ENCODE measurements around the gene KCNJ14.

The KCNJ14 gene

GRCh38 chr19:48461651-48461981, 6.2 kb downstream of the KCNJ14 start:
- no peak for TF ChIP-seq CTCF (IDR thresholded peaks at IDR 0.05; ENCODE audit: low read length, missing control alignments)
- DNase-seq (ENCODE audit: low read depth): no peak
- no peak overlapping the region for H3K4me3 ChIP-seq (replicated peaks; ENCODE audit: low read depth, low read length)

GRCh38 chr19:48461982-48462655, 6.7 kb downstream of the KCNJ14 start:
- TF ChIP-seq CTCF (IDR thresholded peaks at IDR 0.05; ENCODE audit: low read length, missing control alignments): no peak
- no peak for DNase-seq (ENCODE audit: low read depth)
- H3K4me3 ChIP-seq (replicated peaks; ENCODE audit: low read depth, low read length): no peak overlapping the region

GRCh38 chr19:48465215-48465614, 9.8 kb downstream of the KCNJ14 start:
- DNase-seq (ENCODE audit: low read depth): no peak
- no peak for TF ChIP-seq CTCF (IDR thresholded peaks at IDR 0.05; ENCODE audit: low read length, missing control alignments)
- no peak overlapping the region for H3K4me3 ChIP-seq (replicated peaks; ENCODE audit: low read depth, low read length)

GRCh38 chr19:48466561-48467325, 11.4 kb downstream of the KCNJ14 start:
- no peak for TF ChIP-seq CTCF (IDR thresholded peaks at IDR 0.05; ENCODE audit: low read length, missing control alignments)
- no peak overlapping the region for H3K4me3 ChIP-seq (replicated peaks; ENCODE audit: low read depth, low read length)
- peak; percentile 53 for DNase-seq (ENCODE audit: low read depth)

- DNase-seq (ENCODE audit: low read depth): peak; percentile 100
- peak overlapping the region; percentile 92 for H3K4me3 ChIP-seq (replicated peaks; ENCODE audit: low read depth, low read length)
- TF ChIP-seq CTCF (IDR thresholded peaks at IDR 0.05; ENCODE audit: low read length, missing control alignments): no peak
Observed at GRCh38 chr19:48468772-48469288, 13.5 kb downstream of the KCNJ14 start.

DNA sequence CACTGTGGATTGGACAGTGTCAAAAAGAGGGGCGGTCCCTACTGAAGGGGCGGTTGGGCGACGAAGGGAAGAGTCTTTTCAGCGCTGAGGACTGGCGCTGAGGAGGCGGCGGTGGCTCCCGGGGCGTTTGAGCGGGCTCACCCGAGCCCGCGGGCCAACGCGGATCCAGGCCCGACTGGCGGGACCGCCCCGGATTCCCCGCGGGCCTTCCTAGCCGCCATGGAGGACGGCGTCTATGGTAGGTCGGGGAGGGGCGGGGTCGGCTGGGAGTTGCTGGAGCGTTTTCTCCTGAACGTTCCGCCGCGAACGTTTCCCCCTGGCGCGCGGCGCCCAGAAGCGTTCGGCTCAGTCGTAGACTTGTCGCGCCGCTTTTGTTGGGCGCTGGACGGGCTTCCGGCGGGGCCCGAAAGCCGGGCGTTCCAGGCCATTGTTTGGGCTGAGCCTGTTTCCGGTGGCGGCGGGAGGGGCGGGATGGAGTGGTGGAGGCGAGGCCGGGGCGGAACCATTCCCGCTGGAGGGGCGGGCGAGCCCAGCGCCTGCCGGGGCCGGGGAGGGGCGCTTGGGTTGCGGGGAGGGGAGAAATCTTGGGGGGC, 14.0 kb downstream of the KCNJ14 start, which contains the start of gene CYTH2:
TSS of gene CYTH2 (plus strand) at position 81 of the 593 bp plus-strand sequence. CDS start at position 220, 139 bp downstream.
- peak; percentile 81 for DNase-seq (ENCODE audit: low read depth)
- peak within 1 kb of the TSS; percentile 92 for H3K4me3 ChIP-seq (replicated peaks; ENCODE audit: low read depth, low read length)
- TF ChIP-seq CTCF (IDR thresholded peaks at IDR 0.05; ENCODE audit: low read length, missing control alignments): no peak

Measured in fibroblast of pulmonary artery (primary cell).